HG02981 (cell line): Measurements from ENCODE around the gene HIBCH.
A peak's percentile ranks its signal among the peaks of the same experiment; 100 is the strongest.

Source experiments
- ATAC-seq: cut with Tn5 transposase; IDR thresholded peaks from one replicate; pipeline ENCODE4 v1.9.1; 2021; ENCODE audit warnings: mild to moderate bottlenecking, moderate library complexity; ENCODE audit not compliant: unreplicated experiment

Gene HIBCH

GRCh38 chr2:190165491-190165890 is 154.1 kb downstream of the HIBCH start:
- ATAC-seq: no peak

- ATAC-seq: no peak
Measured at GRCh38 chr2:190162851-190163250, 156.8 kb downstream of the HIBCH start.

GRCh38 chr2:190159453-190159852 is 160.2 kb downstream of the HIBCH start:
- no peak for ATAC-seq

- no peak for ATAC-seq
Measured at GRCh38 chr2:190158798-190159434, 160.7 kb downstream of the HIBCH start.

- peak; percentile 49 for ATAC-seq
Measured at GRCh38 chr2:190157613-190158528, 161.8 kb downstream of the HIBCH start.

GRCh38 chr2:190156530-190157212 is 163.0 kb downstream of the HIBCH start:
- ATAC-seq: no peak
